ENCODE results near the gene EARS2. TPM values are rescaled to one million over a fixed set of nuclear protein-coding genes. Genes with fewer than 3 reads are reported as not detected.
"Not testable (repeated sequence)": the region's sequence is repeated elsewhere in the genome, so short reads cannot be mapped to it uniquely, and the experiment has no call there.

Gene EARS2
- total RNA-seq, 2 donors from 2014 or later, result 23.1 to 25.3 TPM

GRCh38 chr16:23499801-23500200 lies 57.3 kb downstream of the EARS2 start:
- Mint-ChIP-seq H3K36me3 (ENCODE audit: low read depth) (peaks cover 67% of the 10 kb centered on the region), H3K9me3 (no peaks in the 10 kb centered on the region), H3K4me1 (peaks cover 26% of the 10 kb centered on the region), H3K27me3 (no peaks in the 10 kb centered on the region), H3K27ac (no peak overlapping the region), H3K4me3 (no peak overlapping the region)
- no peak for ATAC-seq (replicated peaks)

- H3K36me3 Mint-ChIP-seq (ENCODE audit: low read depth), result peaks cover 74% of the 10 kb centered on the region
- ATAC-seq (replicated peaks), result no peak
- no peak overlapping the region for H3K4me3 Mint-ChIP-seq
- H3K9me3 Mint-ChIP-seq, result no peaks in the 10 kb centered on the region
- H3K27ac Mint-ChIP-seq, result no peak overlapping the region
- H3K4me1 Mint-ChIP-seq, result peaks cover 25% of the 10 kb centered on the region
- no peaks in the 10 kb centered on the region for H3K27me3 Mint-ChIP-seq
Observed at GRCh38 chr16:23498863-23499262, 58.3 kb downstream of the EARS2 start.

- H3K36me3 Mint-ChIP-seq (ENCODE audit: low read depth), result peaks cover 76% of the 10 kb centered on the region
- peak overlapping the region; percentile 61 for H3K27ac Mint-ChIP-seq
- H3K27me3 Mint-ChIP-seq, result no peaks in the 10 kb centered on the region
- no peak for ATAC-seq (replicated peaks)
- peaks cover 25% of the 10 kb centered on the region for H3K4me1 Mint-ChIP-seq
- no peak overlapping the region for H3K4me3 Mint-ChIP-seq
- H3K9me3 Mint-ChIP-seq, result no peaks in the 10 kb centered on the region
Observed at GRCh38 chr16:23497543-23497868, 59.6 kb downstream of the EARS2 start.

GRCh38 chr16:23496821-23497542 lies 60.2 kb downstream of the EARS2 start:
- H3K27ac Mint-ChIP-seq, result peak overlapping the region; percentile 61
- H3K4me1 Mint-ChIP-seq, result peaks cover 25% of the 10 kb centered on the region
- H3K36me3 Mint-ChIP-seq (ENCODE audit: low read depth), result peaks cover 76% of the 10 kb centered on the region
- no peak overlapping the region for H3K4me3 Mint-ChIP-seq
- H3K9me3 Mint-ChIP-seq, result no peaks in the 10 kb centered on the region
- H3K27me3 Mint-ChIP-seq, result no peaks in the 10 kb centered on the region
- ATAC-seq (replicated peaks), result no peak

GRCh38 chr16:23495671-23496070 lies 61.5 kb downstream of the EARS2 start:
- Mint-ChIP-seq H3K4me3 (no peak overlapping the region), H3K36me3 (ENCODE audit: low read depth) (peaks cover 76% of the 10 kb centered on the region), H3K4me1 (peaks cover 17% of the 10 kb centered on the region), H3K27me3 (no peaks in the 10 kb centered on the region), H3K9me3 (no peaks in the 10 kb centered on the region), H3K27ac (no peak overlapping the region)
- no peak for ATAC-seq (replicated peaks)

- Mint-ChIP-seq H3K4me1 (peaks cover 12% of the 10 kb centered on the region), H3K27me3 (no peaks in the 10 kb centered on the region), H3K9me3 (no peaks in the 10 kb centered on the region), H3K4me3 (no peak overlapping the region), H3K36me3 (ENCODE audit: low read depth) (peaks cover 85% of the 10 kb centered on the region), H3K27ac (peak overlapping the region; percentile 23)
- no peak for ATAC-seq (replicated peaks)
Observed at GRCh38 chr16:23494188-23494587, 63.0 kb downstream of the EARS2 start.

GRCh38 chr16:23491490-23492391 lies 65.4 kb downstream of the EARS2 start:
- Mint-ChIP-seq H3K4me1 (no peaks in the 10 kb centered on the region), H3K36me3 (ENCODE audit: low read depth) (peaks cover 99% of the 10 kb centered on the region), H3K27ac (no peak overlapping the region), H3K4me3 (no peak overlapping the region), H3K9me3 (no peaks in the 10 kb centered on the region), H3K27me3 (no peaks in the 10 kb centered on the region)
- ATAC-seq (replicated peaks), result no peak

GRCh38 chr16:23486480-23486879 lies 70.7 kb downstream of the EARS2 start:
- Mint-ChIP-seq H3K27me3 (no peaks in the 10 kb centered on the region), H3K36me3 (ENCODE audit: low read depth) (peaks cover 97% of the 10 kb centered on the region)

GRCh38 chr16:23485841-23486240 lies 71.3 kb downstream of the EARS2 start:
- H3K27ac Mint-ChIP-seq, result no peak overlapping the region
- H3K4me1 Mint-ChIP-seq, result no peaks in the 10 kb centered on the region
- no peaks in the 10 kb centered on the region for H3K9me3 Mint-ChIP-seq
- no peaks in the 10 kb centered on the region for H3K27me3 Mint-ChIP-seq
- no peak for ATAC-seq (replicated peaks)
- no peak overlapping the region for H3K4me3 Mint-ChIP-seq
- H3K36me3 Mint-ChIP-seq (ENCODE audit: low read depth), result peaks cover 97% of the 10 kb centered on the region

More at GRCh38 chr16:23486480-23486879, 70.7 kb downstream of the EARS2 start:
- Mint-ChIP-seq H3K4me1 (no peaks in the 10 kb centered on the region), H3K27ac (no peak overlapping the region), H3K9me3 (no peaks in the 10 kb centered on the region), H3K4me3 (no peak overlapping the region)
- no peak for ATAC-seq (replicated peaks)

GRCh38 chr16:23485257-23485614 lies 71.9 kb downstream of the EARS2 start:
- Mint-ChIP-seq H3K9me3 (no peaks in the 10 kb centered on the region), H3K4me3 (no peak overlapping the region), H3K36me3 (ENCODE audit: low read depth) (peaks cover 97% of the 10 kb centered on the region), H3K27me3 (no peaks in the 10 kb centered on the region), H3K4me1 (no peaks in the 10 kb centered on the region), H3K27ac (no peak overlapping the region)
- ATAC-seq (replicated peaks), result no peak

- Mint-ChIP-seq H3K4me1 (no peaks in the 10 kb centered on the region), H3K27me3 (no peaks in the 10 kb centered on the region), H3K36me3 (ENCODE audit: low read depth) (peaks cover 97% of the 10 kb centered on the region), H3K4me3 (no peak overlapping the region), H3K9me3 (no peaks in the 10 kb centered on the region), H3K27ac (no peak overlapping the region)
- no peak for ATAC-seq (replicated peaks)
Observed at GRCh38 chr16:23484510-23485256, 72.5 kb downstream of the EARS2 start.

GRCh38 chr16:23483492-23483891 lies 73.7 kb downstream of the EARS2 start:
- H3K27me3 Mint-ChIP-seq; H3K9me3 Mint-ChIP-seq; H3K4me3 Mint-ChIP-seq; H3K27ac Mint-ChIP-seq; ATAC-seq (replicated peaks); H3K4me1 Mint-ChIP-seq: not testable (repeated sequence)
- H3K36me3 Mint-ChIP-seq (ENCODE audit: low read depth), result peaks cover 97% of the 10 kb centered on the region

GRCh38 chr16:23482778-23483177 lies 74.4 kb downstream of the EARS2 start:
- H3K4me3 Mint-ChIP-seq, result no peak overlapping the region
- H3K9me3 Mint-ChIP-seq, result no peaks in the 10 kb centered on the region
- no peaks in the 10 kb centered on the region for H3K27me3 Mint-ChIP-seq
- H3K27ac Mint-ChIP-seq, result peak overlapping the region; percentile 47
- ATAC-seq (replicated peaks), result no peak
- no peaks in the 10 kb centered on the region for H3K4me1 Mint-ChIP-seq
- peaks cover 97% of the 10 kb centered on the region for H3K36me3 Mint-ChIP-seq (ENCODE audit: low read depth)

GRCh38 chr16:23480257-23480656 lies 76.9 kb downstream of the EARS2 start:
- no peak for ATAC-seq (replicated peaks)
- no peak overlapping the region for H3K4me3 Mint-ChIP-seq
- H3K4me1 Mint-ChIP-seq, result no peaks in the 10 kb centered on the region
- H3K27ac Mint-ChIP-seq, result peak overlapping the region; percentile 69
- no peaks in the 10 kb centered on the region for H3K9me3 Mint-ChIP-seq
- H3K36me3 Mint-ChIP-seq (ENCODE audit: low read depth), result peaks cover 97% of the 10 kb centered on the region
- no peaks in the 10 kb centered on the region for H3K27me3 Mint-ChIP-seq

Measured in activated T-helper 17 cell treated with anti-CD3 and anti-CD28 coated beads, Interleukin-2, amount 50 U/mL, for 72 hours (primary cell).